Neutrophil (primary cell): ENCODE results near the gene FXR2.

ENCODE experiments used
- H3K27ac ChIP-seq: fragments of 200-600 bp; sonication (generic); 2 replicates; pipeline ENCODE4 v1.5.1; 2016; ENCODE audit warnings: mild to moderate bottlenecking, moderate library complexity
- H3K27me3 ChIP-seq: fragments of 200-600 bp; sonication (generic); 2 replicates; pipeline ENCODE4 v1.6.0; 2016; ENCODE audit warnings: mild to moderate bottlenecking
- H3K36me3 ChIP-seq: fragments of 200-600 bp; sonication (generic); 2 replicates; pipeline ENCODE4 v1.5.1; 2017
- H3K4me1 ChIP-seq, 2 experiments: fragments of 200-600 bp in 1 of 2; sonication (generic) in 1 of 2; 1 replicate in 1 of 2; 2 replicates in 1 of 2; pipeline versions ENCODE4 v1.5.1 to v1.6.1; 2013 to 2016; ENCODE audit warnings: low read depth in 1 of 2, low read length in 1 of 2, mild to moderate bottlenecking in 1 of 2, moderate library complexity in 1 of 2; ENCODE audit not compliant: control insufficient read depth in 1 of 2, insufficient read depth in 1 of 2
- H3K4me3 ChIP-seq, 2 experiments: fragments of 200-600 bp in 1 of 2; sonication (generic) in 1 of 2; 1 replicate in 1 of 2; 2 replicates in 1 of 2; pipeline ENCODE4 v1.5.1; 2013 to 2016; ENCODE audit warnings: low read depth in 1 of 2, low read length in 1 of 2, mild to moderate bottlenecking in 1 of 2, moderate library complexity in 1 of 2
- H3K9me3 ChIP-seq: fragments of 200-600 bp; sonication (generic); 2 replicates; pipeline ENCODE4 v1.5.1; 2016
- CTCF ChIP-seq: fragments of 200-600 bp; sonication (generic); IDR thresholded peaks from 2 replicates; pipeline ENCODE4 v1.5.1; 2016; ENCODE audit warnings: antibody characterized with exemption

Gene FXR2

DNA sequence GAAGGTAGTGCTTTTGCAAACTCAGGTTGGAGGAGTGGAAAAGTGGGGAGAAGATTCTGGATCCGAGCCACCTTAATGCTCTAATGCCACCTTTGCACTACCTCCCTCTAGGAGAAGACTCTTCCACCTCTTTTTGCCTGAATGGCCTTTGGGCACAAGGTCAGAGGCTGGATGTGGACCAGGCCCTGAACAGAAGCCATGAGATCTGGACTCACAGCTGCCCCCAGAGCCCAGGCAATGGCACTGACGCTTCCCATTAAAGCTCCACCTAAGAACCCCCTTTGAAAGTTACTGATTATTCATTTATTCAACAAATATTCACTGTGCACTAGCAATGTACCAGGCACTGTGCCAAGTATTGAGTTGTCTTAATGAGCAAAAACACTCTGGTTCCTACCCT, 18.4 kb upstream of the FXR2 start:
- Histone ChIP-seq H3K9me3 (no peaks in the 10 kb centered on the region), H3K27me3 (peaks cover 11% of the 10 kb centered on the region), H3K36me3 (no peaks in the 10 kb centered on the region), H3K27ac (no peak overlapping the region), H3K4me1 (no peaks in the 10 kb centered on the region), H3K4me3 (no peak overlapping the region)
- TF ChIP-seq CTCF, result no peak

DNA sequence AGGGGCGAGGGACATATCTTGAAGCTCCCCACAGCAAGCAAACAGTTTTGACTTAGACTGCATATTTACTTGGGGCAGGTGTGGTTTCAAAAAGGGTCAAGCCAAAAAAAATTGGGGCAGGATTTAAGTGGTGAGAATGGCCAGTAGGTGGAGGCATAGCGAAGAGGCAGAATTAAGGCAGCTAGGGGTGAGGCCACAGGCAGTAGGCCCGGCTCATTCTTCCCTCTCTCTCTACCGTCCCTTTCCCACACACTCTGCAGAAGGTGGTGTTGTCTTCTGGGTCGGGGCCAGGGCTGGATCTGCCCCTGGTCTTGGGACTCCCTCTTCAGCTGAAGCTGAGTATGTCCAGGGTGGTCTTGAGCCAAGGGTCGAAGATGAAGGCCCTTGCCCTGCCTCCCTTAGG, 17.8 kb upstream of the FXR2 start:
- Histone ChIP-seq H3K27me3 (peaks cover 11% of the 10 kb centered on the region), H3K36me3 (no peaks in the 10 kb centered on the region), H3K27ac (no peak overlapping the region), H3K4me3 (no peak overlapping the region), H3K9me3 (no peaks in the 10 kb centered on the region), H3K4me1 (peaks cover 0 to 5% of the 10 kb centered on the region in 2 experiments)
- no peak for TF ChIP-seq CTCF

GRCh38 chr17:7631398-7632380, 17.0 kb upstream of the FXR2 start:
- TF ChIP-seq CTCF, result no peak

GRCh38 chr17:7629939-7630571, 15.4 kb upstream of the FXR2 start, which contains the start of gene SHBG:
SHBG (plus strand) TSS chr17:7630135; CDS start chr17:7630173, 38 bp downstream.
- peaks cover 10% of the 10 kb centered on the region for H3K27me3 ChIP-seq
- TF ChIP-seq CTCF, result no peak
- no peak within 1 kb of the TSS for H3K27ac ChIP-seq
- H3K36me3 ChIP-seq, result no peaks in the 10 kb centered on the region
- peaks cover 18 to 22% of the 10 kb centered on the region in 2 experiments for H3K4me1 ChIP-seq
- H3K9me3 ChIP-seq, result no peaks in the 10 kb centered on the region
- no peak within 1 kb of the TSS for H3K4me3 ChIP-seq

More at GRCh38 chr17:7631398-7632380, 17.0 kb upstream of the FXR2 start:
- no peak overlapping the region for H3K4me3 ChIP-seq
- no peaks in the 10 kb centered on the region for H3K36me3 ChIP-seq
- peaks cover 5 to 13% of the 10 kb centered on the region in 2 experiments for H3K4me1 ChIP-seq
- H3K27ac ChIP-seq, result no peak overlapping the region
- H3K9me3 ChIP-seq, result no peaks in the 10 kb centered on the region
- peaks cover 11% of the 10 kb centered on the region for H3K27me3 ChIP-seq

DNA sequence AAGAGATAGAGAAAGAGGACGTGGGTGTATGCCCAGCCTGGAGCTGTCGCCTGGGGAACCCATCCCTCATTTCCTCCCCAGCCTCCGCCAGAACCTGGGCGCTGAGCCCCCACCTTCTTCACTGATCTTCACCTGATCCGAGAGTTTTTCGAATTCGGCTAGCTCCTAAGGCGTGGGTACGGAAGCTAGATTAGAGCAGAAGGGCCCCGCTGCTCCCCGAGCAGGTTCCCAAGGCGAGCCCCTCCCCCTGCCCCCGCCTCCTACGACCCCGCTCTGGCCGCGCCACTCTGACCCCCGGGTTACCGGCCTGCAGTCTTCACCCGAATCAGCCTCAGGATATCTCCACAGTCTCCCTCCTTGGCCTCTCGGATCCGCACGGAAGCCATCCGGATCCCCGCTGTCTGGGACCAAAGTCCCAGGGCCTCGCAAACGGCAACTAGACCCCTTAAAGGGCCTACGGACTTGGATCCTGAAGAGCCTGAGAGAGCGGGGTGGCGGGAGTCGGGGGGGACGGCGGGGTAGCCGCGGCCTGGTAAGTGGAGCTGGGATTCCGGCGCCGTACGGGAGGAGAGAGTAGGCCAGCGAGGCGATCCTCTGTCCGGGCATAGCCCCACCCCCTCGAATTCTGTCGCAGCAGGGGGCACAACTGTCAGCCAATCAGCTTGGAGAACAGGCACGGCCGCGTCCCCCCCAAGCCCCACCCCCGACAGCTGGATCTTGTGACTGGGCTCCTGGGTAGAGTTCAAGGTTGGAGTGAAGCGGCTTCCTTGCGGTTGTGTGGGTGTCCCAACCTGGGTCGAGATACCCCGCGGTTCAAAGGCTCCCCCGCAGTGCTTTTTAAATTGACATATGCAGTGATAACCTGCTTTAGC, 12.8 kb upstream of the FXR2 start, which contains the start of gene SAT2:
Gene SAT2, minus strand, starts transcription at position 572 of the 872 bp plus-strand sequence. Its CDS starts 186 bp downstream, at position 386.
- Histone ChIP-seq H3K36me3 (no peaks in the 10 kb centered on the region), H3K4me1 (peaks cover 18 to 22% of the 10 kb centered on the region in 2 experiments), H3K27ac (peak within 1 kb of the TSS; percentile 78), H3K9me3 (no peaks in the 10 kb centered on the region), H3K27me3 (no peaks in the 10 kb centered on the region), H3K4me3 (peak within 1 kb of the TSS; percentile 64 to 75)
- no peak for TF ChIP-seq CTCF
